Keratinocyte (primary cell): ENCODE measurements around the gene CEMIP2. TPM values are rescaled to one million over a fixed set of nuclear protein-coding genes. Genes with fewer than 3 reads are reported as not detected.

Source experiments
- DNase-seq: peaks from one replicate; pipeline ENCODE4 v3.0.0-alpha.2; 2011; ENCODE audit warnings: low read depth, missing footprints, low spot score
- FAIRE-seq: peaks from 2 replicates; lab custom pipeline; 2011; peaks lifted over from hg19 to GRCh38; lab: Jason Lieb, UNC
- H2AFZ ChIP-seq: 2 replicates; pipeline ENCODE4 v1.6.0; 2012; ENCODE audit warnings: low read length, control low read depth, inconsistent platforms; ENCODE audit not compliant: control insufficient read depth
- H3K27ac ChIP-seq: 2 replicates; pipeline ENCODE4 v1.5.1; 2011; ENCODE audit warnings: low read length; ENCODE audit not compliant: control insufficient read depth, insufficient read depth
- H3K27me3 ChIP-seq: 3 replicates; pipeline ENCODE4 v1.6.0; 2011; ENCODE audit warnings: low read length; ENCODE audit not compliant: control insufficient read depth, insufficient read depth; ENCODE audit errors: extremely low read depth
- H3K36me3 ChIP-seq, 2 experiments: 2 replicates in 1 of 2; 3 replicates in 1 of 2; pipeline ENCODE4 v1.5.1; 2011; ENCODE audit warnings: low read length in 2 of 2, mild to moderate bottlenecking in 1 of 2; ENCODE audit not compliant: control insufficient read depth in 2 of 2, insufficient read depth in 2 of 2; ENCODE audit errors: extremely low read depth in 1 of 2
- H3K4me1 ChIP-seq: 3 replicates; pipeline ENCODE4 v1.5.1; 2011; ENCODE audit warnings: low read length; ENCODE audit not compliant: control insufficient read depth, insufficient read depth; ENCODE audit errors: extremely low read depth
- H3K4me2 ChIP-seq: 3 replicates; pipeline ENCODE4 v1.6.0; 2011; ENCODE audit warnings: low read depth, low read length; ENCODE audit not compliant: control insufficient read depth, insufficient read depth; ENCODE audit errors: extremely low read depth
- H3K4me3 ChIP-seq, 3 experiments: fragments of 200-600 bp in 1 of 3; sonication (generic) in 1 of 3; 2 replicates in 2 of 3; 3 replicates in 1 of 3; pipeline ENCODE4 v1.5.1; 2011 to 2016; ENCODE audit warnings: low read length in 3 of 3, mild to moderate bottlenecking in 3 of 3, control low read depth in 2 of 3, inconsistent platforms in 1 of 3, low read depth in 1 of 3, mixed read lengths in 1 of 3, mixed run types in 1 of 3, moderate library complexity in 1 of 3; ENCODE audit not compliant: control insufficient read depth in 2 of 3, insufficient read depth in 2 of 3; ENCODE audit errors: extremely low read depth in 1 of 3
- H3K79me2 ChIP-seq: 2 replicates; pipeline ENCODE4 v1.6.0; 2012; ENCODE audit warnings: low read length; ENCODE audit not compliant: control insufficient read depth, insufficient read depth
- H3K9ac ChIP-seq: 3 replicates; pipeline ENCODE4 v1.6.0; 2011; ENCODE audit warnings: low read length; ENCODE audit not compliant: control insufficient read depth, insufficient read depth; ENCODE audit errors: extremely low read depth
- H3K9me1 ChIP-seq: 3 replicates; pipeline ENCODE4 v1.6.0; 2011; ENCODE audit warnings: low read length; ENCODE audit not compliant: control insufficient read depth, insufficient read depth; ENCODE audit errors: extremely low read depth
- H3K9me3 ChIP-seq: 2 replicates; pipeline ENCODE4 v1.5.1; 2012; ENCODE audit warnings: low read depth, low read length; ENCODE audit not compliant: control insufficient read depth
- H4K20me1 ChIP-seq: 3 replicates; pipeline ENCODE4 v1.6.0; 2011; ENCODE audit warnings: low read length; ENCODE audit not compliant: control insufficient read depth, insufficient read depth; ENCODE audit errors: extremely low read depth
- EZH2 ChIP-seq: IDR thresholded peaks from one replicate; pipeline ENCODE4 v1.6.1; 2012; ENCODE audit warnings: inconsistent platforms, mild to moderate bottlenecking, low read length, moderate library complexity
- dilution Hi-C: fragments of 300-500 bp; cut with MboI; formaldehyde crosslinking; loops from one replicate; pipeline ENCODE4 v1.7.0; 2020; ENCODE audit warnings: low sequenced_read_pairs; ENCODE audit not compliant: extremely low pct_ligation_motif_present
- polyA plus RNA-seq, 5 experiments: library from polyadenylated mRNA; depleted of rRNA in 3 of 5; stranded (reverse) in 3 of 5; stranded (forward) in 1 of 5; unstranded in 1 of 5; fragments of >200 nt; gene quantifications; 1 replicate in 1 of 5; 2 replicates in 3 of 5; 3 replicates in 1 of 5; pipeline versions ENCODE4 v1.2.1 to v1.2.3, GENCODE V29; 2011 to 2012; ENCODE audit warnings: missing spikeins in 2 of 5, low read depth in 1 of 5, low replicate concordance in 1 of 5
- TF ChIP-seq, protein P1 (sequence below), 3 experiments: IDR thresholded peaks in 1 of 3; conservative IDR thresholded peaks in 1 of 3; optimal IDR thresholded peaks in 1 of 3; 2 replicates in 2 of 3; 3 replicates in 1 of 3; pipeline versions ENCODE3 to v1.5.1; 2011; ENCODE audit warnings: low read length in 3 of 3, mild to moderate bottlenecking in 3 of 3, moderate library complexity in 2 of 3, control low read depth in 1 of 3, inconsistent platforms in 1 of 3; ENCODE audit not compliant: insufficient read depth in 2 of 3; ENCODE audit errors: extremely low read depth in 1 of 3

The CEMIP2 gene
- polyA plus RNA-seq, 1 donor (not counting 4 experiments of a cell fraction or from before 2014, with no cell fraction given) = 47.7 TPM

DNA sequence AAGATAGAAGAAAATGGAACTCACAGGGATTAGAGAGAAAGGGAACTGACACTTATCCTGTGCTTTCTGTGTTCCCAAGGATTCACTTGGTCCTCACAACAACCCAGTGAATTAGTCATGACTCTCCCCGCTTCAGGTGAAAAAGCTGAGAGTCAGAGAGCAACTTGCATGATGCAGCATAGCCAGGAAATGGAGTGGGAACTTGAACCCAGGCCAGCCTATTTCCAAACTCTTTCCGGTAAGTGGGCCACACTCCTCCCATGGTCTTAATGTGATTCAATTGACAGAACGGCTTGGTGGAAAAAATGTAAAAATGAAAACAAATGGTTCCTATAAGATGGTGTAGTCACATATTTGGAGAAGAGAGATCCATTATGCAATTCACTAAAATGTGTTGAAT lies 45.9 kb upstream of the CEMIP2 start:
- Histone ChIP-seq H3K9me1 (no peaks in the 10 kb centered on the region), H2AFZ (no peak overlapping the region), H3K4me2 (no peak overlapping the region), H3K27me3 (no peaks in the 10 kb centered on the region), H3K4me3 (no peak overlapping the region), H3K27ac (no peak overlapping the region), H3K4me1 (no peaks in the 10 kb centered on the region), H3K9ac (no peak overlapping the region), H3K36me3 (no peaks in the 10 kb centered on the region), H3K9me3 (no peaks in the 10 kb centered on the region), H4K20me1 (no peaks in the 10 kb centered on the region), H3K79me2 (no peaks in the 10 kb centered on the region)
- TF ChIP-seq, protein P1, sequence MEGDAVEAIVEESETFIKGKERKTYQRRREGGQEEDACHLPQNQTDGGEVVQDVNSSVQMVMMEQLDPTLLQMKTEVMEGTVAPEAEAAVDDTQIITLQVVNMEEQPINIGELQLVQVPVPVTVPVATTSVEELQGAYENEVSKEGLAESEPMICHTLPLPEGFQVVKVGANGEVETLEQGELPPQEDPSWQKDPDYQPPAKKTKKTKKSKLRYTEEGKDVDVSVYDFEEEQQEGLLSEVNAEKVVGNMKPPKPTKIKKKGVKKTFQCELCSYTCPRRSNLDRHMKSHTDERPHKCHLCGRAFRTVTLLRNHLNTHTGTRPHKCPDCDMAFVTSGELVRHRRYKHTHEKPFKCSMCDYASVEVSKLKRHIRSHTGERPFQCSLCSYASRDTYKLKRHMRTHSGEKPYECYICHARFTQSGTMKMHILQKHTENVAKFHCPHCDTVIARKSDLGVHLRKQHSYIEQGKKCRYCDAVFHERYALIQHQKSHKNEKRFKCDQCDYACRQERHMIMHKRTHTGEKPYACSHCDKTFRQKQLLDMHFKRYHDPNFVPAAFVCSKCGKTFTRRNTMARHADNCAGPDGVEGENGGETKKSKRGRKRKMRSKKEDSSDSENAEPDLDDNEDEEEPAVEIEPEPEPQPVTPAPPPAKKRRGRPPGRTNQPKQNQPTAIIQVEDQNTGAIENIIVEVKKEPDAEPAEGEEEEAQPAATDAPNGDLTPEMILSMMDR (optimal IDR thresholded peaks at IDR 0.05 in 1 of 3, IDR thresholded peaks at IDR 0.05 in 1 of 3, conservative IDR thresholded peaks at IDR 0.05 in 1 of 3; ENCODE audit: extremely low read depth in 1 of 3, insufficient read depth in 2 of 3, low read length in 3 of 3) = no peak
- no peak for TF ChIP-seq EZH2
- dilution Hi-C loops = no loop called here
- FAIRE-seq = peak; percentile 32
- DNase-seq = no peak

DNA sequence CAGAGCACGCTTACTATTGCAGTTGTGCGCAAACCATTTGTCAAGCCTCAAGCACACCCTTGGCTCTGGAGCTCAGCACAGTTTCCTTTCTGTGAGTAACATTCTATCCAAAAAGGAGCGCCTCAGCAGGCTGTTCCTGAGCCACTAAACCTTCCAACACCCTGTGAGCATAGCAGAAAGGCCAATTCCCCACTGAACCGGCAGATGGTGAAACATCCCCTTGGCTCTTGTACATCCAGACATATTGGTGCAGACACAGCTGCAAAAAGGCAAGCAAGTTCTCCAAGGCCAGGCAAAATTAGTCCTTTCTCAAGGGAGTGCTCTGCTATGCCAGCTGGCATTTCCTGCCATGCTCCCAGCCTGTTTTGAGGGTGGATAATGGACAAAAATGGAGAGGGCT lies 44.1 kb upstream of the CEMIP2 start:
- no peak overlapping the region for H3K4me2 ChIP-seq
- no peaks in the 10 kb centered on the region for H3K9me1 ChIP-seq
- TF ChIP-seq, protein P1 (optimal IDR thresholded peaks at IDR 0.05 in 1 of 3, IDR thresholded peaks at IDR 0.05 in 1 of 3, conservative IDR thresholded peaks at IDR 0.05 in 1 of 3; ENCODE audit: extremely low read depth in 1 of 3, insufficient read depth in 2 of 3, low read length in 3 of 3) = peak in 2 of 3 experiments; percentile 17 to 39
- TF ChIP-seq EZH2 = no peak
- H3K9ac ChIP-seq = no peak overlapping the region
- DNase-seq = no peak
- no peak overlapping the region for H3K4me3 ChIP-seq
- H3K27ac ChIP-seq = no peak overlapping the region
- no peaks in the 10 kb centered on the region for H3K4me1 ChIP-seq
- H3K9me3 ChIP-seq = no peaks in the 10 kb centered on the region
- FAIRE-seq = no peak
- H2AFZ ChIP-seq = no peak overlapping the region
- no peaks in the 10 kb centered on the region for H4K20me1 ChIP-seq
- no peaks in the 10 kb centered on the region for H3K27me3 ChIP-seq
- no peaks in the 10 kb centered on the region for H3K36me3 ChIP-seq
- no peaks in the 10 kb centered on the region for H3K79me2 ChIP-seq
- dilution Hi-C loops = no loop called here
